SIG-M5 (cell line): ENCODE data around the gene PCGF3.
"Not testable (repeated sequence)": the region's sequence is repeated elsewhere in the genome, so short reads cannot be mapped to it uniquely, and the experiment has no call there.

Source experiments
- DNase-seq: peaks from one replicate; lab custom pipeline; 2025; lab: John Stamatoyannopoulos, UW

The PCGF3 gene

DNA sequence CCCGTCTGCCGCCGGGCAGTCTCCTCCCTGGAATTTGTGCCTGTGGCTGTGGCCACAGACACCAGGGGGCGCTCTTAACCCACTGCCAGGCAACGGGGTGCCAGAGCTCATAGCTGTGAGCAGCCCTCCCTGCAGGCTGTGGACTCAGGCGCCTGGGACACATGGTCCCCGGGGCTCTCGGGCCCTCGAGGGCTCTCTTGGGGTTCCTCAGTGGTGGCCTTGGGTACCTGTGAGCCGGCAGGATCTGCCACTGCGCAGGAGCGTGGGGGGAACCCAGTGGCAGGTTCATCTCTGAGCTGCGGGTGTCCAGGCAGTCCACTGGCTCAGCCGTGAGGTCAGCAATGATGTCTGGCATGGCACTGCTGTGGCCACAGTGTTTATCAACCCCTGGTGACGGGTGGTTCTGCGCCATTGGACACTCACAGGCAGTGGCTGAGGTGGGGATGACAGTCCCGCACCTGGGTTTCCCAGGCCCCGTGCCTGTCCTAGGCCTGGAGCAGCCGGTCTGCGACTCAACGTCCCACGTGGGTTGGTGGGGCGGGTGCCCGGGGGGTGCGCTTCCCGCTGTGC is 37.2 kb downstream of the PCGF3 start:
- DNase-seq = no peak

DNA sequence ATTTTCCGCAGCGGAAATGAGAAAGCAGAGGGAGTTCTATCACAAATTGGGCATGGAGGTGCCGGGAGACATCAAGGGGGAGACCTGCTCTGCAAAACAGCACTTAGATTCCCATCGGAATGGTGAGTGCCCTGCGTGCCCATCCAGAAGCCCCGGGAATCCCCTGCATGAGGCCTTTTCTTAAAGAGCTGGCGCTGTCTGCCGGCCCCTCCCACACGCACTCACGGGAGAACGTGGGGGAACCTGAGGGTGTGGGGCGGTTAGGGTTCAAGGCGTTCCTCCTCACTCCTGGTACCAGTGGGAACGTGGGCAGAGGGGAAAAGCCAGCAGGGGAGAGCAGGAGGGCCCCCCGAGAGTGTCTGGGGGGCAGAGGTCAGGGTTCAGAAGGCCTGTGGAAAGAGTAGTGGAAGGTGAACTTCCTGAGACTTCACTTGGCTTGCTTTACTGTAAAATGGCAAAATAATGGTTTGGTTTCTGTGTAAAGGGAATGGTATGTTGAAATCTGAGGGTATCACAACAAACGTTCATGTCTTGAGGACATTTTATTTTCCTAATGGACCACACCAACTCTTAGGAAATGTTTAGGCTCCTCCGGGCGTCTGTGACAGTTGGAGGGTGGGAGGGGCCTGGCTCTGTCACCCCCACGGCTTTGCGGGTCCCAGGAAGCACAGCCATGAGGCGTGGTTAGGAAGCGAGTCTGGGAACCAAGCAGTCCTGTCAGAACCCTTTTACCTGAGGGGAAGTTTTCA is 38.0 kb downstream of the PCGF3 start:
- DNase-seq = no peak

DNA sequence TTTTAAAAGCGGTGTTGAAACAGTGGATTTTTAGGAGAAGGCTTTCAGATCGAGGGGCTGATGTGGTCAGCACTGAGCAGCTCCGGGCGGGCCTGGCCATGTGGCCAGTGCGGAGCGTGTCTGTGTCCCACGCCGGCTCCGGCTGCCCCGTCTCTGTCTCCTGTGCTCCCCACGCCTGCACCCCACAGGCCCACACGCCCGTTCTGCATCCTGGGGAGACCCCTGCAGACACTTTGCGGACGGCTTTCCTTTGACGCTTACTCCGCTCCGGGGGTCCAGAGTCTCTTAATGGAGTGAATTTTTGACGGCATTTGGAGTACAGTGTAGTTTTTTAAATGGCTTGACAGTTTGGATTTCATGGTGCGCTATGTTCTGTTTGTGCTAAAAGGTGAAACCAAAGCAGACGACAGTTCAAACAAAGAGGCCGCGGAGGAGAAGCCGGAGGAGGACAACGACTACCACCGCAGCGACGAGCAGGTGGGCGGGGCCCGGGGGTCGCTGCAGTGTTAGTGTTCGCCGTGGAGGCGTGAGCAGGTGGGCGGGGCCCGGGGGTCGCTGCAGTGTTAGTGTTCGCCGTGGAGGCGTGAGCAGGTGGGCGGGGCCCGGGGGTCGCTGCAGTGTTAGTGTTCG is 38.7 kb downstream of the PCGF3 start:
- no peak for DNase-seq

DNA sequence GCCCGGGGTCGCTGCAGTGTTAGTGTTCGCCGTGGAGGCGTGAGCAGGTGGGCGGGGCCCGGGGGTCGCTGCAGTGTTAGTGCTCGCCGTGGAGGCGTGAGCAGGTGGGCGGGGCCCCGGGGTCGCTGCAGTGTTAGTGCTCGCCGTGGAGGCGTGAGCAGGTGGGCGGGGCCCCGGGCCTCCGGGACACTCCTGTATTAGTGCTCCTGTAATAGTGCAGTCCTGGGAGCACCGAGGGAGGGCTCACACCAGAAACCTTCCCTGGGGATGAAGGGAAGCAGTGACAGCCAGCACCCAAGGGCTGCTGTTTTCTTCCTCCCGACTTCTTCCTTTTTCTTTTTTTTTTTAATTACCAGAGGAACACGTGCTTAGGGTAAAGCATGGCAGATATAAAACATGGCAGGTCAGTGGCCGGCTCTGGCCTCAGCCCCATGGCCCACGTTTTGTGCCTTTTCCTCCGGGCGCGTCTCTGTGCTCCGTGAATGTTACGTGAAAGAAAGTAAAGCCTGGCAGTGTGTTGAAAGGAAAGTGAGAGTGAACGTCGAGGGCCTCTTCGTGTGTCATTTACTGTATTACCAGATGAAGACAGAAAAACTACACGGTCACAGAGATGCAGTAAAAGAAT is 42.0 kb downstream of the PCGF3 start:
- DNase-seq = no peak

DNA sequence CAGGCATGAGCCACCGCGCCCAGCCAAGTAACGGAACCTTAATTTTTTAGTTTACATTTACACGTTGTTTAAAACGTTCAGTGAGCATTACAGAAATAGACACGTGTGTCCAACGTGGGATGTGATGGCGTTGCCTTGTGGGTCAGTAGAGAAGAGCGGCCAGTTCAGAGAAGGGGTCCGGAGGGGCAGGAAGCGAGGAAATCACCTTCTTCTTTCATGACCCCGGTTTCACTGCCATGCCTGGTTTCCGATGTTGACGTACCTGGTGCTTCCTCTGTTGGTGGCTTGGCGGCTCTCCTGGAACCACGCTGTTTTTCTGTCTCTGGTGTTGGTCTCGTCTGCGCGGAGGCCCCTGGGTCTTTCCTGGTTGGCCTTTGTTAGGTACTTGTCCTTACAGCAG is 42.8 kb downstream of the PCGF3 start:
- DNase-seq = no peak

DNA sequence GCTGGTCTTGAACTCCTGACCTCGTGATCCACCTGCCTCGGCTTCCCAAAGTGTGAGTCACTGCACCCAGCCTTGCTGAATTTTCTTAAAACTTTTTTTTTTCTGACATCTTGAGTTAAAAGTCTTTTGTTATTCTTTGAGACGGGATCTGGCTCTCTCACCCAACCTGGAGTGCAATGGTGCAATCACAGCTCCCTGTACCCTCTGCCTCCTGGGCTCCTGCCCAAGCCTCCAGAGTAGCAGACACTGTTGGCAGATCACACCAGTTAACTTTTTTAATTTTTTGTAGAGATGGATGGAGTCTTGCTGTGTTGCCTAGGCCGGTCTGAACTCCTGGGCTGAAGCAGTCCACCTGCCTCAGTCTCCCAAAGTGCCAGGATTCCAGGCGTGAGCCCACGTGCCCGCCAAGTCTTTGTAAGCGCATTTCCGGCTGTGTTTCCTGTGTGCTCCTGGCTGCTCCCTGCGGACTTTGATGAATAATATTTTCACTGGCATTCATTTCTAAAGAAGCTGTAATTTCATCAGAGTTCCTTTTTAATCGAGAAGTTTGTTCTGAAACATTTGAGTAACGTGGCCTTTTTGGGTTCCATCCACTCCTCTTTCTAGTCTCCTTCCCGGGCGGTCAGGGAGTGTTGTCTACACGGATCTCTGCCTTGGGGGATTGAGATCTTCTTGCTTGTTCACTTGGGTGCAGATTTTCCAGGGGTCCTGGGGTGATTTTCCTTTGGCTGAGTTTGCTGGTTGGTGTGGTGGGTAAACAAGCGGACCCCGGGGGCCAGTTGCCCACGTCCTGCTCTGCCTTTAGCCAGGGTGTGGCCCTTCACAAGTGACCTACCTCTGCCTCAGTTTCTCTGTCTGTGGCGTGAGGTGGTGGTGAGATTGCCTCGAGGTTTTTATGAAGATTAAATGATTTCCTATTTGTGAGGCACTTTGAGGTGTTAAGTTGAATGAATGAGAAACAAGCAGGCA is 44.4 kb downstream of the PCGF3 start:
- no peak for DNase-seq

DNA sequence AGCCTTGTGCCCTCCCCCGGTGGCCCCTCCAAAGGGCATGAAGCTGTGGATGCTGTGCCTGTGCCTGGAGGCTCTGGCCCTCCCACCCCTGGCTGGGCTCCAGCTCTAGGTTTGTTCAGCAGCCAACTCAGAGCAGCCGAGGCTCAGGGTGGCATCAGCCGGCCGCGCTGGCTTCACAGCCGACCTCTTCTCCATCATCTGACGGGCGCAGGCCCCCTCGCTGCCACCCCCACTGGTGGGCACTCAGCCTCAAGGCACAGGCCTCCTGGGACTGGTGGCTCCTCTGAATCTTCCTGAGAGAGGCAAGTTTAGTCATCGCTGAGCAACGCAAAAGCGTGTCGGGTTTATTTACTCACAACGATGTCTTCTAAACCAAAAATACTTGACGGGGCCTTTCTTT is 46.0 kb downstream of the PCGF3 start:
- DNase-seq = no peak

DNA sequence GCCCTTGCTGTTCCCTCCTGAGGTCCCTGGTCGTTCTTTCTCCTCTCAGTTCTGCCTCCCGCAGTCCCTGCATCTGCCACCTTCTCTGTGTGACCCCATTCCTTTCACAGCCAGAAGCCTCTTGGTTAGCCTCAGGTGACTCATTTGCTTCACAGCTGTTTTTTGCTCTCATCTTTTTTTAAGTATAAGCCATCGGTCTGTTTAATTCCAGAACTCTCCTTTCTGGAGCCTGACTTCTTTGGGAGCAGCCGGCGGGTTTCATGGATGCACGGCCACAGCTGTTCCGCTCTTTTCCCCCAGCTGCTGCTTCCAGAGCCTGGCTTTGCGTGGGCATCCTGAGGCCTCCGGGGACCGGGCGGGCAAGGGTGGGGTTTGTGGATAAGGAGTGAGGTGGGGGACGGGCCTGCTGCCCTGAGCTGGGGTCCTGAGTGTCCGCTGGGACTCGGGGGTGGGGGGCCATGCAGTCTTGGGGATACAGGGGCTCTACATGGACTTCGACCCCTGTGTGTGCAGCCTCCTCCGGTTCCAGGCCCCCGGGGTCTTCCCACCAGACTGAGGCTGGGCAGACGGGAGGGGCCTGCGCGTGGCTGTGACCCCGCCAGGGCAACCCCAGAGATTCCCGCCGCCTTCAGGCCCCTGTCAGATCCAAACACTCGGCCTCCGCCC is 46.7 kb downstream of the PCGF3 start:
- no peak for DNase-seq

DNA sequence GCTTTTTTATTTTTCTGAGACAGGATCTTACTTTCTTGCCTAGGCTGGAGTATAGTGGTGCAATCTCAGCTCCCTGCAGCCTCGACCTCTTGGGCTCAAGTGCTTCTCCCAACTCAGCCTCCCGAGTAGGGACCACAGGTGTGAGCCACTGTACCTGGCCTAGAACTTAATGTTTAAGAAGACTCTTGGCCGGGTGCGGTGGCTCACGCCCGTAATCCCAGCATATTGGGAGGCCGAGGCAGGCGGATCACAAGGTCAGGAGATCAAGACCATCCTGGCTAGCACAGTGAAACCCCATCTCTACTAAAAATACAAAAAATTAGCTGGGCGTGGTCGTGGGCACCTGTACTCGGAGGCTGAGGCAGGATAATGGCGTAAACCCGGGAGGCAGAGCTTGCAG is 47.6 kb downstream of the PCGF3 start:
- DNase-seq = not testable (repeated sequence)

DNA sequence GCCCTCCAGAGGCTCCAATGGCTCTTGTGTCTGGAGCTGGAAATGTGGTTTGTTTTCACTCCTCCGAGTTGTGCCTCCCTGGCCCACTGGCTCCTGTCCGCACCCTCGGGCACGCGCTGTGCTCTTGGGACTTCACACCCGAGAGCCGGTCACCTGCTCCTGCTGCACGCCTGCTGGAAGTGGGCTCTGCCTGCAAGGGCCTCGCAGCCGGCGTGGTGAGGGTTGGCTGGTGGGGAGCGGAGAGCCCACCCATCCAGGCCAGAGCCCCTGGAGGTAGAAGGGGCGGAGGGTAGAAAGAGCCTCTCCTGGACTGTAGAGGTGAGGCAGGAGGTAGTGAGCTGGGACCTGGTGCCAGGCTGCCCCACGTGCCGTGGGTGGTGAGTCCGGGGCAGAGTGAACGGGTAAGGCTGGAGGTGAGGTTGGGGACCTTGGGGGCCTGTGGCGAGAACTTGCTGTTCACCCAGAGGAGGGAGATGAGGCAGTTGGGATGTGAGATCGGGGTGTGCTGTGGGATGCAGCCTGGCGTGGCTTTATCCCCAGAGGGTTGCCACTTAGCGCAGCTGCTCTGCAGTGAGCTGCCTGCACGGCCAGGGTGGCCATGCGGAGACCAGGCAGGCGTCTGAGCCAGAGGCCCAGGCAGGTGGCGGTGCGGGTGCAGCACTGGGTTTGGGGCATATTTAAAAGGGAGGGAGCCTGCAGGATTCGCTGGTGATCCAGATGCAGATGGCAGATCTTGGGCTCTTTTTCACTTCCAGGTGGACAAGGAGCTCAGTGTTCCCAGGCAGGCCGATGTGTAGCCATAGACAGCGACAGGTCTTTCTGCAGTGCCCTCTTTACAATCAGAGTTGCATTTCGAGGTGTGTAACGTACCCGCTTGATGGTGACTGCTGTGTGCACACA is 48.8 kb downstream of the PCGF3 start:
- no peak for DNase-seq

DNA sequence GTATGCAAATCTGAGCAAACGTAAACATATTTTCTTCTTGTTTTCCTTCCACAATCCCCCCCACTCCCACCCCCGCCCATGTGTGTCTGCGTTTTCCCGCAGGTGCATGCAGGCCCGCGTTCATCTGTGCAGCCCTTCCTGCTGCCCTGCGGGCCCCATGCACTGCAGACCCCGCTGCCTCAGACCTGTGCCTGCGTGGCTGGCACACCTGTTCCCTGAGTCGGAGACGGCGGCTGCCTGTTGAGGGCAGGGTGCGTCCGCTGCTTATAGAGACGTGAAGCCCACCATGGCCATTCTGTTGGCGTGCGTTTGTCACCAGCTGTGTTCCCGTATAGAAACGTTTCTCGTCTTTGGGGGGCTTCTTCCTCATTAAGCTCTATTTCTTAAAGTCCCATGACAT is 51.5 kb downstream of the PCGF3 start:
- DNase-seq = no peak

DNA sequence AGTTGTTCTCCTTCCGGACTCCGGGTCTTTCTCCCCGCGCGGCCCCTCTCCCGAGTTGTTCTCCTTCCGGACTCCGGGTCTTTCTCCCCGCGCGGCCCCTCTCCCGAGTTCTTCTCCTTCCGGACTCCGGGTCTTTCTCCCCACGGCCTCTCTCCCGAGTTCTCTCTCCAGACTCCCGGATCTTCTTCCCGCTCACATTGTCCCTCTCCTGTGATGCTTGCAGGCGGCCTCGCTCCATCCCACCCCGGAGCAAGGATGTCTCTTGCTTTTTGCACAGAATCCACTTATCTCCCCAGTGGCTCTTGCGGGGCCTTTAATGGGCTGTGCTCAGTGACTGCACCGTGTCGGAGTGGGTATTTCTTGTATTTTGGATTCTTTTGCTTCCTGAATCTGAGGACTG is 54.2 kb downstream of the PCGF3 start:
- not testable (repeated sequence) for DNase-seq

DNA sequence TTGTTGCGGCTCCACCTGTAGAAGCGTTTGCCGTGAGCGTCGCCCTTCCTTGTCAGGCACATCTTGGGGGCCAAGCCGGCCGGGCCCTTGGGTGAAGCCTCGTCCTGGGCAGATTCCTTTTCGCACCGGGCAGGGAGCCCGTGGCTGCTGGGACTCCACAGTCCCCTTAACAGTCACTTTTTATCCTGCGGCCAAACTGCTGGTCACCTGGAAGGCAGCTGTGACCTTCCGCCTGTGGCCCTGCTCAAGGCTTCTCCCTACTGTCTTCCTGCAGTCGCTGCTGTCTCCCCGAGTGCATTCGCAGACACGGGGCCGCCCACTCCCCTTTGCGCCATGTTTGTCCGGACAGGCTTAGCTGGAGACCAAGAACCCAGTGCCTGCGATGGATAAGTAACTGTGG is 55.0 kb downstream of the PCGF3 start:
- DNase-seq = no peak

DNA sequence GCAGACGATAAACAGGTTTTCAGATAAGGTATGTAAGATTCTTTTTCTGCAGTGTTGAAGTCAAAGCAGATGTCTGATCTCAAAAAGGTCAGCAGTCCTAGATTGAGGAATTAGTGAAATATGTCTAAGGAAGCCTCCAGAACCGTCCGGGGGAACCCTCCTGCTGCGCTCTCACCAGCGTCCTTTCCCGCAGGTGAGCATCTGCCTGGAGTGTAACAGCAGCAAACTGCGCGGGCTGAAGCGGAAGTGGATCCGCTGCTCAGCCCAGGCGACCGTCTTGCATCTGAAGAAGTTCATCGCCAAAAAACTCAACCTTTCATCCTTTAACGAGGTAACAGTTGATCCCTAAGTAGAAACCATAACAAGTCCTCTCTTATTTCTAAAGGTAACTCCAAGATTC is 55.5 kb downstream of the PCGF3 start:
- DNase-seq = no peak

DNA sequence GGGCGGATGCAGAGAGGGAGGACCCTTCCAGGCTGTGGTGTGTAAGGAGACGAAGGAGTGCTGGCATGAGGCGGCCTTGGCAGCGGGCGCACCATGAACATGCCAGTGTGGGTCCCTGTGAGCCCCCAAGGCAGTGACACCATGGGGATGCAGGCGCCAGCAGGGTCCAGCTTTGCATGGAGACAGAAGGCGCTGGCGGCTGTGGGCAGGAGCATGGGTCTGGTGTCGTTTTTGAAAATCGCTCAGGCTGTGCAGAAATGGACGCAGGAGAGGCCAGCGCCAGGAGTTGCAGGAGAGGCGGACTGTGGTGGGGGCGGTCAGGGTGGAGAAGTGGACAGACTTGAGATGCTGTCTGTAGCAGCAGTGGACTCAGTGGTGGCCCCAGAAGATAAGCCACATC is 56.1 kb downstream of the PCGF3 start:
- DNase-seq = no peak

DNA sequence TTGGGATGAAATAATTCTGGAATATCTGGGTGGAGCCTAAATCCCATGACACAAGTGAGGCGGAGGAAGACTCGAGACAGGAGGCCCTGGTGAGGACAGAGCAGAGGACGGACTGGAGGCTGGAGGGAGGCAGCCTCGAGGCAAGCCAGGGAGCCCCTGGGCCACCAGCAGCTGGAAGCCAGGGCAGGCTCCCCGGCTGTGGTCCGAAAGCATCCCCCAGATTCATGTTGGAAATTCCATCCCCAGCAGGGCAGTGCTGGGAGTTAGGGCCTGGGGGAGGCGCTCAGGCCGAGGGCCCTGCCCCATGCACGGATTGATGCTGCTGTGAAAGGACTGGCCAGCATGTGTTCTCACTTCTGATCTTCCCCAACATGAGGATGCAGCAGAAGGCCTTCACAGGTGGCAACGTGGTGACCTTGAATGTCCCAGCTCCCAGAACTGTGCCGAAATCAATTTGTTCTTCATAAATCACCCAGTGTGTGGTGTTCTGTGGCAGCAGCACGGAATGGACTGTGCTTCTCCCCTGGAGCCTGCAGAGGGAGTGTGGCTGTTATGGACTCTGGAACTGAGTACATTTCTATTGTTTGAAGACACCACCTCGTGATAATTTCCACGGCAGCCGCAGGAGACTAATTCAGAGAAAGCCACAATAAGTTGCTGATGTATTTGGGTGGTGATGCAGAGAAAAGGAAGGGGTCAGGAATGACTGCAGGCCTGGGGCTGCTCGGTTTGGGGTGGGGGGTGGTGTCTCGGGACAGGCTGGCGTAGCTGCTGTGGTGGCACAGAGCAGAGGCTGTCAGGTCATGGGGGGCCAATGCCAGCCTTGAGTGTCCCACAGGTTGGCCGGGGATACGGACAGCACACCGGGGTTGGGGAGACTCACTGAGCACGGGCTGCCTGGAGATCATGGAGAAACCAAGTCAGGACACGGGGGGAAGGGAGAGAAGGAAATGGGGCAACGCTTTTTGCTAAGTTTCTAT is 56.9 kb downstream of the PCGF3 start:
- no peak for DNase-seq

DNA sequence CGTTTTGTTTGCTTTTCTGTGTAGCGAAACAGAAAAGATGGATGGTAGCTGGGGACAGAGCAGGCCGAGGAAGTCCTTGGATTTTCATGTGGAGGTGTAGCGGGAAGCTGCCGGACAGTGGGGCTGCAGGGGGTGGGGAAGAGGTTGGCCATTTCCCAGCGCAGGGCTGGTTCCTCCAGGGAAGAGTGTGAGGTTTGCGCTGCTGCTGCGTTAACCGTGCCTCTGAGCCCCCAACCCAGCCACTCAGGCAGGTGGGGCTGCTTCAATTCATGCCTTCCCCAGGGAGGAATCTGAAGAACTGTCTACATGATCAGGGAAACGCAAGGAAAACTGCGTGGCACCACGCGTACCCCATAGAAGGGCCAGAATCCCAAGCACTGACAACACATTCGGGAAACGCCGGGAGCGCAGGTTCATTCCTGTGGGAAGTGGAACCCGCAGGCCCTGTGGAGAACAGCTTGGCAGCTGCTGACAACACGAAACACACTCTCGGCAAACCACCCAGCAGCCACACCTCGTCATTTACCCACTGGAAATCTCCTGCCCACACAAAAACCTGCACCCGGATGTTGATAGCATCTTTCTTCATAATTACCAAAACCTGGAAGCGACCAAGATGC is 57.7 kb downstream of the PCGF3 start:
- no peak for DNase-seq

DNA sequence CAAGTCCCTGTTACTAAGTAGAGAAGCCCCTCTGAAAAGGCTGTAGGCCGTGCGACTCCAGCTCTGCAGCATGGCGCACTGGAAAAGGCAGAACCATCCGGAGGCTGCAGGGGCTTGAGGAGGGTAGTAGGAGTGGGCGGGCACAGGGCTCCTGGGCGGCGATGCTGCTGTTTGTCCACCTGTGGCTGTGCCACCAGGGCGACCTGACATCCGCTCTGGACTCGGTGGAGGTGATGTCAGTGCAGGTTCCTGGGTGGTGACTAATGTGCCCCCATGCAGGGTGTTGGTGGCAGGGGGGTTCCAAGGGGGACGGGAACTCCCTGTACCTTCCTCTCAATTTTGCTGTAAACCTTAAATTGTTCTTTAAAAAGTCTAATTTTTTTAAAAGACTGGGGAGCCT is 58.3 kb downstream of the PCGF3 start:
- no peak for DNase-seq
